D341Med (cell line): Measurements from ENCODE around the gene LCTL.
"Not testable (repeated sequence)": the region's sequence is repeated elsewhere in the genome, so short reads cannot be mapped to it uniquely, and the experiment has no call there.

Experiments
- DNase-seq: peaks from one replicate; pipeline ENCODE4 v3.0.0; 2012; ENCODE audit warnings: low spot score

The LCTL gene

GRCh38 chr15:66591322-66591862 is 25.6 kb upstream of the LCTL start:
- DNase-seq, result no peak

DNA sequence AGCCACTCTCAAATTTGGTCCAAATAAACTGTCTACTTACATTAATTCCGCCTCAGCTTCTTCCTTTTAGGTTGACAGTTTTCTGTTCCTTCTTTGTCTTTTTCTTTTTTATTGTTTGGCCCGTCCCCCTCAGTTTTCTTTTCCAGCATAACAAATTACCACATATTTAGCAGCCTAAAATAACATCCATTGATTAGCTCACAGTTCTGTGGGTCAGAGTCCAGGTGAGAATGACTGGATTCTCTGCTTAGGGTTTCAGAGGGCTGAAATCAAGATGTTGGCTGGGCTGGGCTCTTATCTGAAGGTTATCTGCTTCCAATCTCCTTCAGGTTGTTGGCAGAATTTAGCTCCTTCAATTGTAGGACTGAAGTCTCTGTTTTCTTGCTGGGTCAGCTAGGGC is 24.6 kb upstream of the LCTL start:
- no peak for DNase-seq

GRCh38 chr15:66589429-66589828 is 23.6 kb upstream of the LCTL start:
- not testable (repeated sequence) for DNase-seq

DNA sequence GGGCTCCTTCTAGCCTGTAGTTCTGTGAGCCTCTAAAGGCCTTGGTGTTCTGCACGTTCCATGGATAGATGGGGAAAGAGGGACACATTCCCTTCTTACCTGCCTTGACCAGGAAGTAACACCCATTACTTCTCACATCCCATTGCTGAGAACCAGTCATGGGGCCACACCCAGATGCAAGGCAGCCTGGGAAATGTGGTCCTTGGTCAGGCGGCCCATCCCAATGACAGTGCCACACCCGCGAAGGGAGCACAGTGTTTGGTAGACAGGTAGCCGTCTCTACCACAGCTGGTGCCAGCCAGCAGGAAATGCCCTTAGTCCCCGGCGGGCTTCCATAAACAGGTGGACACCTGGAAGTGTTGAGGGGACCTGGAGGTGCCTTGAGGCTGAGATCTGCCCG is 23.2 kb upstream of the LCTL start:
- DNase-seq, result no peak

DNA sequence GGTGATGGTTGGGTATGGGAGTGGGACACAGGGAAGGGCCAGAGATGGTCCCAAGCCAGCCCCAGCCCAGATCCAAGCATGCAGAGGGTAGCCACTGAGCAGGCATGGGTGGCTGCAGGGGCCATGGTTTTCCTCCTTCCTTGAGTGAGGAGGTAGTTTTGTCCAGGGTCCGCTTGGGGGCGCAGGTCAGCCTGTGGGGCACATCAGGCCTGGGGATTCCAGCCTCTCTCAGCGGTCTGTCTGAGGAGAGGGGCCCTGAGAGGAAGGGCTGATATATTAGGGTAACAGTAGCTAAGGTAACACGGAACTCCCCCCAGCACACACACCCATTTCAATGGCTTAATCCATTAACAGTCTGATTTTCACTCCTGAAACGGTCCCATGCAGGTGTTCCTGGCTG is 22.7 kb upstream of the LCTL start:
- DNase-seq, result no peak

GRCh38 chr15:66587749-66588148 is 22.0 kb upstream of the LCTL start:
- no peak for DNase-seq

DNA sequence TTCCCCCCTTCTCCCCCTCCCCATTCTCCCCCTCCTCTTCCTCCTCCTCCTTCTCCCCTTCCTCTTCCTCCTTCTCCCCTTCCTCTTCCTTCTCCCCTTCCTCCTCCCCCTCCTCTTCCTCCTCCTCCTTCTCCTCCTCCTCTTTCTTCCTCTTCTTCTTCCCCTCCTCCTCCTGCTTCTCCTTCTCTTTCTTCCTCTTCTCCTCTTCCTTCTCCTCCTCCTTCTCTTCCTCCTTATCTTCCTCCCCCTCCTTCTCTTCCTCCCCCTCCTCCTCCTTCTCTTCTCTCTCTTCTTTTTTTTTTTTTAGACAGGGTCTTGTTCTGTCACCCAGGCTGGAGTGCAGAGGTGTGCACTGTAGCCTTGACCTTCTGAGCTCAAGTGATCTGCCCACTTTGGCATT is 21.2 kb upstream of the LCTL start:
- no peak for DNase-seq

GRCh38 chr15:66586155-66586976 is 20.6 kb upstream of the LCTL start:
- no peak for DNase-seq

GRCh38 chr15:66581972-66582537 is 16.3 kb upstream of the LCTL start:
- no peak for DNase-seq

GRCh38 chr15:66580643-66581042 is 14.8 kb upstream of the LCTL start:
- DNase-seq, result no peak

- DNase-seq, result peak; percentile 4
Measured at GRCh38 chr15:66578286-66578875, 12.6 kb upstream of the LCTL start.

DNA sequence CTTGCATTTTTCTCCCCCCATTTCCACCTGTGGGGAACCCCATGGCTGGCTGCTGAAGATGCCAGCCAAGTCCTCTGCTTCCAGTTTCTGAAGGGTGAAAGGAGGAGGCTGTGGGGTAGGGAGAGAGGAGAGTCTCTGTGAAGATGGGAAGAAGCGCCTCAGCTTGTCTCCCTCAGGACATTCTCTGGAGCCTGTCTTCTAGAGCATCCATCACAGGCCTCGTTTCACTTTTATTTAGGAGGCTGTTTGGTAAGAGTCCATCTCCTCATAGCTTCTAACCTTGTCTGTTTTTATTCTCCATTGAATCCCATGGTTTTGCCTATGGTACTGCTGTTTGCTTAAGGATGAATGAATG is 8.8 kb upstream of the LCTL start:
- no peak for DNase-seq

- DNase-seq, result no peak
Measured at GRCh38 chr15:66573719-66574595, 8.2 kb upstream of the LCTL start.

DNA sequence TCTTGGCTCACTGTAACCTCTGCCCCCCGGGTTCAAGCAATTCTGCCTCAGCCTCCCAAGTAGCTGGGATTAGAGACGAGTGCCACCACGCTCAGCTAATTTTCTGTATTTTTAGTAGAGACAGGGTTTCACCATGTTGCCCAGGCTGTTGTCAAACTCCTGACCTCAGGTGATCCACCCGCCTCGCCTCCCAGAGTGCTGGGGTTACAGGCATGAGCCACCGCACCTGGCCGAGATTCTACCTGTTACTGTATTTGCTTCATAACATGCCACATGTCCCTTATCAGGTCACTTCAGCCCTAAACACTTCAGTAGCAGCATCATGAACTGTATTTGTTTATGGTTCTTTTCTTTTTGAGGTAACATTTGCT is 7.5 kb upstream of the LCTL start:
- DNase-seq, result no peak

- no peak for DNase-seq
Measured at GRCh38 chr15:66572146-66572545, 6.3 kb upstream of the LCTL start.

DNA sequence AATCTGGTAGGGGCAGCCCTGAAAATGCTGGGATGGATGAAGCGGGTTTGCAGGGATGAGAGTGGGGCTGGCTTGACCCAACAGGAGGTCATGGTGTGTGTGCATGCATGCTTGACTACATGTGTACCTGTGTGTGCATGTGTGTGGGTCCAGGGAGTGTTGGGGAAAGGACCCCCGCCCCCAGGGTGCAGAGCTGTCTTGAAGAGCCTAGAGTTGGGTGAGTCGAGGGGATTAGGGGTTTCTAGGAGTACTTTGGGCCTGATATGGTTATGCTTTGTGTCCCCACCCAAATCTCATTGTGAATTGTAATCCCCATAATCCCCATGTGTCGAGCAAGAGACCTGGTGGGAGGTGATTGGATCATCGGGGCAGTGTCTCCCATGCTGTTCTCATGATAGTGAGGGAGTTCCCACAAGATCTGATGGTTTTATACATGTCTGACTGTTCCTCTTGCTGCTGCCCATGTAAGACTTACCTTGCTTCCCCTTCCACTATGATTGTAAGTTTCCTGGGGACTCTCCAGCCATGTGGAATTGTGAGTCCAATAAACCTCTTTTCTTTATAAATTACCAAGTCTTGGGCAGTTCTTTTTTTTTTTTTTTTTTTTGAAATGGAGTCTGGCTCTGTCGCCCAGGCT is 5.2 kb upstream of the LCTL start:
- no peak for DNase-seq

GRCh38 chr15:66570327-66570726 is 4.5 kb upstream of the LCTL start:
- DNase-seq, result no peak

DNA sequence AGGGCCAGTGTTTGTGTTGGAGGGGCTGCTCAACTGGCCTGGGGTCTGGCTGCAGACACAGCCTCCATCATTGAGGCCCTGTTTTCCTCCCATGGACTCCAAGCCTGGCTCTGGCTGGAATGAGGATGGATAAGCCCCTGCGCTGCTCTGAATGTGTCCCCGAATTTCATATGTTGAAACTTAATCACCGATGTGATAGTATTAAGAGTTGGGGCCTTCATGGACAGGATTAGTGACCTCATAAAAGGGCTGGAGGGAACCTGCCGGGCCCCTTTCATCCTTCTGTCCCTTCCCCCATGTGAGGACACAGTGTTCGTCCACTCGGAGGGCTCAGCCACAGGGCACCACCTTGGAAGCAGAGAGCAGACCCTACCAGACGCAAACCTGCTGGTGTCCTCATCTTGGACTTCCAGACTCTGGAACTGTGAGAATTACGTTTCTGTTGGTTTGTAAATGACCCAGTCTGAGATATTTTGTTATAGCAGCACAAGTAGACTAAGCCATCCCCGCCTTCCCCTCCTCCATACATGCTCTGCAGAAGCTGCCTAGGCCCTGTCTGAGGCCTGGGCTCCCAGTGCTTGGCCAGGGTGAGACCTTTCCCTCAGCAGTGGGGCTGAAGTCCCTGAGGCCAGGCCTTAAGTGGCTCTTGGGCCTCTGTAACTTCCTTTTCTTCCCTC is 3.8 kb upstream of the LCTL start:
- DNase-seq, result no peak

- DNase-seq, result no peak
Measured at GRCh38 chr15:66567897-66568296, 2.1 kb upstream of the LCTL start.

- peak; percentile 83 for DNase-seq
Measured at GRCh38 chr15:66566963-66567531, 1.2 kb upstream of the LCTL start.

DNA sequence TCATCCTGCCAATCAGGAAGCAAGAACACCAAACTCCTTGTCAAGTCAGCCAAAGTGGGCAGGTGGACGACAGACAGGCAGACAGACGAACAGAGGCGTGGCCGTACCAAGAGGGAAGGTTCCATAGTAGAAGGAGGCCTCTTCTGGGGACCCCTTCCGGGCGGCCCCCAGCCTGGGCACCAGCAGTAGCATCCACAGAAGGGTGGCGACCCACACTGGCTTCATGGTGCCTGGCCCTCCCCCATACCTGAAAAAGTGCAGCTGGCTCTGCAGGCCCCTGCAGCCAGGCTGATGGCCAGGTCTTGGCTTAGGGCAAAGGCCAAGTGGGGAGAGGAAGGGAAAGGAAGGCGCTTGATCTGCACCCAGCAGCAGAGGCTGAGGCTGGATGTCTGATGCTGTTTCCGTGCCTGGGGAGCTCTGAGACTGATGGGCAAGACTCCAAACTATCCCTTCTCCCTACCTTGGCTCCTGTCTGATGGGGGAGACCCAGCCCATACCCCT is 607 bp downstream of the LCTL start:
- no peak for DNase-seq
